Parathyroid adenoma (tissue), 2 donors: Measurements from ENCODE around the gene SLC7A11.
A peak's percentile ranks its signal among the peaks of the same experiment; 100 is the strongest.

ENCODE experiments used
- H2AFZ ChIP-seq: fragments of 300-600 bp; sonication (generic); one replicate; pipeline ENCODE4 v1.7.0; 2017; ENCODE audit warnings: antibody characterized with exemption, mild to moderate bottlenecking
- H3K27ac ChIP-seq: fragments of 300-600 bp; sonication (generic); one replicate; pipeline ENCODE4 v1.7.0; 2017
- H3K27me3 ChIP-seq: fragments of 300-600 bp; sonication (generic); one replicate; pipeline ENCODE4 v1.7.0; 2017; ENCODE audit warnings: low read length; ENCODE audit not compliant: control insufficient read depth, insufficient read depth
- H3K36me3 ChIP-seq: fragments of 300-600 bp; sonication (generic); one replicate; pipeline ENCODE4 v1.7.0; 2017; ENCODE audit warnings: low read length; ENCODE audit not compliant: control insufficient read depth, insufficient read depth
- H3K4me1 ChIP-seq: fragments of 300-600 bp; sonication (generic); one replicate; pipeline ENCODE4 v1.7.0; 2017; ENCODE audit warnings: control low read depth
- H3K4me2 ChIP-seq: fragments of 300-600 bp; sonication (generic); one replicate; pipeline ENCODE4 v1.7.0; 2017; ENCODE audit warnings: low read length
- H3K4me3 ChIP-seq: fragments of 300-600 bp; sonication (generic); one replicate; pipeline ENCODE4 v1.7.0; 2017; ENCODE audit warnings: low read depth, low read length
- H3K79me2 ChIP-seq: fragments of 300-600 bp; sonication (generic); one replicate; pipeline ENCODE4 v1.7.0; 2017; ENCODE audit warnings: control low read depth
- H3K9ac ChIP-seq: fragments of 300-600 bp; sonication (generic); one replicate; pipeline ENCODE4 v1.7.0; 2017; ENCODE audit warnings: mild to moderate bottlenecking
- H3K9me3 ChIP-seq: fragments of 300-600 bp; sonication (generic); one replicate; pipeline ENCODE4 v1.7.0; 2017; ENCODE audit warnings: low read length; ENCODE audit not compliant: control insufficient read depth
- TF ChIP-seq, protein P1 (sequence below): fragments of 300-600 bp; sonication (generic); IDR thresholded peaks from one replicate; pipeline ENCODE4 v1.7.0; 2017; ENCODE audit warnings: antibody characterized with exemption, mild to moderate bottlenecking
- donor health status: primary hyperparathyroidism.

SLC7A11 gene

DNA sequence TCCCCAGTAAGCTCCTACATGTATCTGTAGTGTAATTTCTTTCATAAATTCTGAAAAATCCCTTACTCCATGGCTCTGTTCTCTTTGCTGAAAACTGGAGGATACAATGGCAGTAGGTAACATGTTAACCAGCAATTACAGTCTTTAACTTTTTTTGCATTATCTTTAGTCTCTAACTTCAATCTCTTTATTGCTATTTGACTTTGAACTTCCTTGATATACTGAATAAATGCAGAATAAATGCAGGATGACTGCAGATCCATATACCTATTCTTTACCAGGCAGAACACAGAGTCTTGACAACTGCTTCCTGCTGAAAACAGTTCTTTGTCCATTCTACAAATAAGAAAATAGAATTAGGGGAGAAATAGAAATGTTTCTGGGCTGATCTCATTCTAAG, 101.3 kb downstream of the SLC7A11 start:
- Histone ChIP-seq H3K4me2 (no peak overlapping the region), H3K79me2 (no peaks in the 10 kb centered on the region), H2AFZ (no peak overlapping the region), H3K27me3 (no peaks in the 10 kb centered on the region), H3K4me1 (no peaks in the 10 kb centered on the region), H3K9me3 (no peaks in the 10 kb centered on the region), H3K27ac (no peak overlapping the region), H3K4me3 (no peak overlapping the region), H3K36me3 (no peaks in the 10 kb centered on the region), H3K9ac (no peak overlapping the region)
- TF ChIP-seq, protein P1, sequence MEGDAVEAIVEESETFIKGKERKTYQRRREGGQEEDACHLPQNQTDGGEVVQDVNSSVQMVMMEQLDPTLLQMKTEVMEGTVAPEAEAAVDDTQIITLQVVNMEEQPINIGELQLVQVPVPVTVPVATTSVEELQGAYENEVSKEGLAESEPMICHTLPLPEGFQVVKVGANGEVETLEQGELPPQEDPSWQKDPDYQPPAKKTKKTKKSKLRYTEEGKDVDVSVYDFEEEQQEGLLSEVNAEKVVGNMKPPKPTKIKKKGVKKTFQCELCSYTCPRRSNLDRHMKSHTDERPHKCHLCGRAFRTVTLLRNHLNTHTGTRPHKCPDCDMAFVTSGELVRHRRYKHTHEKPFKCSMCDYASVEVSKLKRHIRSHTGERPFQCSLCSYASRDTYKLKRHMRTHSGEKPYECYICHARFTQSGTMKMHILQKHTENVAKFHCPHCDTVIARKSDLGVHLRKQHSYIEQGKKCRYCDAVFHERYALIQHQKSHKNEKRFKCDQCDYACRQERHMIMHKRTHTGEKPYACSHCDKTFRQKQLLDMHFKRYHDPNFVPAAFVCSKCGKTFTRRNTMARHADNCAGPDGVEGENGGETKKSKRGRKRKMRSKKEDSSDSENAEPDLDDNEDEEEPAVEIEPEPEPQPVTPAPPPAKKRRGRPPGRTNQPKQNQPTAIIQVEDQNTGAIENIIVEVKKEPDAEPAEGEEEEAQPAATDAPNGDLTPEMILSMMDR, result no peak

DNA sequence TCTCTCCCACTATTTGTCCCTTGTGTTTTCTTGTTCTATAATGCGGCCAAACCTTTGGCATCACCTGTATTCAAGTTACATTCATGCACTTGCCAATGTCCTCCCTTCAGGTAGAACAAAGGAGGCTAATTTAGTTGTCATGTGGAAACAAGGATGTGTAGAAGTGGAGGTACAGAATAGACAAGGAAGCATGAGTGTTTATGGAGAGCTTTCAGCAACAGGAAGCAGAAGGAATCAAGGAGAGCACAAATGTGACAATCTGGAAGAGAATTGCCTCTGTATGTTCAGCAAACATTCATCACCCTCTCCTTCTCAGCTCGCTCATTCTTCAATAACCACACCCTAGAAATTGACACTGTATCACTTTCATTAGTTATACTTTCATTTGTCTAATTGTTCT, 103.4 kb downstream of the SLC7A11 start:
- Histone ChIP-seq H3K9me3 (no peaks in the 10 kb centered on the region), H3K4me1 (no peaks in the 10 kb centered on the region), H3K27ac (no peak overlapping the region), H3K27me3 (no peaks in the 10 kb centered on the region), H3K4me3 (no peak overlapping the region), H3K9ac (no peak overlapping the region), H3K36me3 (no peaks in the 10 kb centered on the region), H3K79me2 (no peaks in the 10 kb centered on the region), H2AFZ (no peak overlapping the region), H3K4me2 (no peak overlapping the region)
- TF ChIP-seq, protein P1, result no peak

DNA sequence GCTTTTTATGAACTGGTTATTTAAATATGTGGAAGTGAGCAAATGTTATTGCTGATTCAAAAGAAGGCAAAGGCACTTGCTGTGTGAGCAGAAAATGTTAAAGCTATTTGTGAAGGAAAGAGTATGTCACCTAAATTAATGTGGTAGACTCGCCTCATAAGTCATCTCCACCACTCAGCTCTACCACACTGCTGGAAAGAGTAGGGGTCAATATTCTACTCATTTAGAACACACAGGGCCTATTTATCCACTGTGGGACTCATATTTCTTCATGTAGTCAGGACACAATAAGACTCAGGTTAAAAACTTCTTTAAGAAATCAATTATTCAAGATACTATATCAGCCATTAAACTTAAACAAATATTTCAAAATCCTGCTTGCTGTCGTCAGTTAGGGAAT, 106.5 kb downstream of the SLC7A11 start:
- no peak overlapping the region for H3K4me3 ChIP-seq
- H2AFZ ChIP-seq, result no peak overlapping the region
- no peak overlapping the region for H3K4me2 ChIP-seq
- H3K36me3 ChIP-seq, result no peaks in the 10 kb centered on the region
- no peak overlapping the region for H3K27ac ChIP-seq
- no peak overlapping the region for H3K9ac ChIP-seq
- no peaks in the 10 kb centered on the region for H3K4me1 ChIP-seq
- H3K79me2 ChIP-seq, result no peaks in the 10 kb centered on the region
- TF ChIP-seq, protein P1, result no peak
- H3K9me3 ChIP-seq, result no peaks in the 10 kb centered on the region
- H3K27me3 ChIP-seq, result no peaks in the 10 kb centered on the region

DNA sequence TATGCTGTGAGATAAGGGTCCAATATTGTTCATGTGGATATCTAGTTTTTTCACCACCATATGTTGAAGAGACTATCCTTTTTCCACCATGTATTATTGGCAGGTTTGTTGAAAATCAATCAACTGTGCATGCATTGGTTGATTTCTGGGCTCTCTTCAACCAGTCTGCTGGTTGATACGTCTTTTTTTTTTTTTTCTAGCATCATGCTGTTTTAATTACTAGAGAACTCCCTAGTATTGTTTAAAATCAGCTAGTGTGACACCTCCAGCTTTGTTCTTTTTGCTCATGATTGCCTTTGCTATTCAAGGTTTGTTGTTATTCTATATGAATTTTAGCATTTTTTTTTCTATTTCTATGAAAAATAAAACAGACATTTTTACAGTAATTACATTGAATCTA, 123.9 kb downstream of the SLC7A11 start:
- Histone ChIP-seq H3K36me3 (no peaks in the 10 kb centered on the region), H2AFZ (no peak overlapping the region)

DNA sequence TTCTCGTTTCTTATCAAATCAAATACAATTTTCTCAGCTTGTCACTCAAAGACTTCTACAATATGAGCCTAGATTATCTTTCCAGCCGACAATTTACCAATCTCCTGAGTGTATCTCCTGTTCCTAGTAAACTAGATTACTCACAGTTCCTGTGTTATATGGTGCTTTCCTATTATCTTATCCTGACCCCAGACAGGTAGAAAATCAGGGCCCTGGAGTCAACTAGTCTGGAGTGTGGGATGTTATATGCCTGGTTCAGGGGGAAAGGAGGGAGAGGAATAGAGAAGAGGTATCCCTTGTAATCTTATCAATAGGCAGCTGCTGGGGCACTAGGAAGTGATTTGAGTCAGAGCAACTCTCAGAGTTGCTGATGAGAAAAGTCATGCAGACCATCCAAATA, 127.1 kb downstream of the SLC7A11 start:
- Histone ChIP-seq H3K79me2 (no peaks in the 10 kb centered on the region), H3K4me1 (peaks cover 4% of the 10 kb centered on the region), H3K9me3 (no peaks in the 10 kb centered on the region), H3K4me2 (no peak overlapping the region), H3K36me3 (no peaks in the 10 kb centered on the region), H3K27ac (no peak overlapping the region), H2AFZ (peak overlapping the region; percentile 11), H3K9ac (no peak overlapping the region), H3K4me3 (no peak overlapping the region), H3K27me3 (no peaks in the 10 kb centered on the region)
- TF ChIP-seq, protein P1, result no peak

More for the DNA sequence above, 123.9 kb downstream of the SLC7A11 start:
- Histone ChIP-seq H3K9me3 (peaks cover 5% of the 10 kb centered on the region), H3K4me3 (no peak overlapping the region), H3K27ac (no peak overlapping the region), H3K27me3 (no peaks in the 10 kb centered on the region), H3K4me1 (peaks cover 4% of the 10 kb centered on the region), H3K9ac (no peak overlapping the region), H3K4me2 (no peak overlapping the region), H3K79me2 (no peaks in the 10 kb centered on the region)
- TF ChIP-seq, protein P1, result no peak
